Astrocyte of the spinal cord (primary cell): ENCODE data around the gene TWF2.
"Not testable (repeated sequence)": the region's sequence is repeated elsewhere in the genome, so short reads cannot be mapped to it uniquely, and the experiment has no call there.

ENCODE experiments used
- DNase-seq: peaks from one replicate; pipeline ENCODE4 v3.0.0; 2011; ENCODE audit warnings: low read depth, low spot score
- H3K4me3 ChIP-seq: 2 replicates; pipeline ENCODE4 v1.5.1; 2011; ENCODE audit warnings: low read depth, mild to moderate bottlenecking, low read length, moderate library complexity
- CTCF ChIP-seq: IDR thresholded peaks from 2 replicates; pipeline ENCODE4 v1.5.1; 2012; ENCODE audit warnings: low read depth, mild to moderate bottlenecking, low read length, inconsistent platforms
- in situ Hi-C: cut with HindIII; loops from 2 replicates; pipeline ENCODE4 v1.10.0; 2017; ENCODE audit warnings: low sequenced_read_pairs

The TWF2 gene

GRCh38 chr3:52280050-52280461 is 41.1 kb upstream of the TWF2 start:
- in situ Hi-C loops, result no loop called here
- TF ChIP-seq CTCF, result no peak
- DNase-seq, result peak; percentile 41
- no peak overlapping the region for H3K4me3 ChIP-seq

GRCh38 chr3:52279596-52279995 is 40.6 kb upstream of the TWF2 start:
- TF ChIP-seq CTCF, result no peak
- DNase-seq, result no peak

GRCh38 chr3:52278510-52279069 is 39.6 kb upstream of the TWF2 start, which contains the start of gene WDR82:
Gene WDR82 (minus strand): TSS chr3:52278649. CDS start chr3:52278361, 288 bp downstream.
- peak within 1 kb of the TSS; percentile 97 for H3K4me3 ChIP-seq
- peak; percentile 66 for TF ChIP-seq CTCF
- in situ Hi-C loops, result no loop called here
- DNase-seq, result peak; percentile 94

More at GRCh38 chr3:52279596-52279995, 40.6 kb upstream of the TWF2 start:
- in situ Hi-C loops, result no loop called here
- H3K4me3 ChIP-seq, result peak overlapping the region; percentile 97

GRCh38 chr3:52277972-52278509 is 39.1 kb upstream of the TWF2 start:
- TF ChIP-seq CTCF, result peak; percentile 40
- peak overlapping the region; percentile 97 for H3K4me3 ChIP-seq
- DNase-seq, result peak; percentile 53
- in situ Hi-C loops, result no loop called here

- H3K4me3 ChIP-seq, result peak overlapping the region; percentile 97
- in situ Hi-C loops, result no loop called here
Measured at GRCh38 chr3:52277071-52277964, 38.4 kb upstream of the TWF2 start.

GRCh38 chr3:52274781-52275180 is 35.8 kb upstream of the TWF2 start:
- H3K4me3 ChIP-seq, in situ Hi-C loops, DNase-seq: not testable (repeated sequence)

More at GRCh38 chr3:52277071-52277964, 38.4 kb upstream of the TWF2 start:
- no peak for TF ChIP-seq CTCF
- peak; percentile 50 for DNase-seq

GRCh38 chr3:52272831-52273230 is 33.9 kb upstream of the TWF2 start:
- in situ Hi-C loops, result no loop called here
- no peak for TF ChIP-seq CTCF
- H3K4me3 ChIP-seq, result no peak overlapping the region
- DNase-seq, result no peak

GRCh38 chr3:52272172-52272571 is 33.2 kb upstream of the TWF2 start:
- DNase-seq, H3K4me3 ChIP-seq, in situ Hi-C loops: not testable (repeated sequence)
